Loucy (cell line): Measurements from ENCODE around the gene EZH2.

Experiments
- H2AFZ ChIP-seq: fragments of 200-600 bp; sonication (generic); 2 replicates; pipeline ENCODE4 v1.6.0; 2016; ENCODE audit warnings: antibody characterized with exemption, mild to moderate bottlenecking, low read length, moderate library complexity
- H3F3A ChIP-seq: fragments of 200-600 bp; 2 replicates; pipeline ENCODE4 v1.6.0; 2016; ENCODE audit warnings: antibody characterized with exemption, low read depth, mild to moderate bottlenecking
- H3K27me3 ChIP-seq: fragments of 200-600 bp; sonication (generic); 2 replicates; pipeline ENCODE4 v1.6.1; 2014; ENCODE audit warnings: low read length, mild to moderate bottlenecking; ENCODE audit not compliant: insufficient read depth, poor library complexity, severe bottlenecking
- H3K36me3 ChIP-seq: fragments of 200-600 bp; sonication (generic); 2 replicates; pipeline ENCODE4 v1.6.1; 2016; ENCODE audit warnings: low read length; ENCODE audit not compliant: insufficient read depth
- H3K4me1 ChIP-seq: fragments of 200-600 bp; sonication (generic); 2 replicates; pipeline ENCODE4 v1.5.1; 2014; ENCODE audit warnings: low read length, mild to moderate bottlenecking; ENCODE audit not compliant: insufficient read depth, poor library complexity, severe bottlenecking
- H3K4me2 ChIP-seq: fragments of 200-600 bp; sonication (generic); 2 replicates; pipeline ENCODE4 v1.6.0; 2014; ENCODE audit warnings: antibody characterized with exemption, low read length, low read depth, mild to moderate bottlenecking; ENCODE audit not compliant: poor library complexity, severe bottlenecking
- H3K4me3 ChIP-seq: fragments of 200-600 bp; sonication (generic); 2 replicates; pipeline ENCODE4 v1.5.1; 2014; ENCODE audit warnings: low read length, mild to moderate bottlenecking, mixed read lengths; ENCODE audit not compliant: poor library complexity, severe bottlenecking
- H3K79me2 ChIP-seq: fragments of 200-600 bp; sonication (generic); 2 replicates; pipeline ENCODE4 v1.6.1; 2014; ENCODE audit warnings: low read length; ENCODE audit not compliant: insufficient read depth
- H3K9ac ChIP-seq: fragments of 200-600 bp; sonication (generic); 2 replicates; pipeline ENCODE4 v1.6.0; 2014; ENCODE audit warnings: mild to moderate bottlenecking, low read depth, low read length, moderate library complexity; ENCODE audit not compliant: poor library complexity, severe bottlenecking
- H3K9me2 ChIP-seq: fragments of 200-600 bp; sonication (generic); replicated peaks from 2 replicates; pipeline ENCODE4 v1.6.1; 2016; ENCODE audit warnings: low read depth, low read length, mixed read lengths
- H3K9me3 ChIP-seq: fragments of 200-600 bp; sonication (generic); 2 replicates; pipeline ENCODE4 v1.6.1; 2014; ENCODE audit warnings: mild to moderate bottlenecking, antibody characterized with exemption, low read length, low read depth; ENCODE audit not compliant: insufficient read depth
- H4K20me1 ChIP-seq: fragments of 200-600 bp; sonication (generic); 2 replicates; pipeline ENCODE4 v1.6.0; 2014; ENCODE audit warnings: antibody characterized with exemption, low read length, mild to moderate bottlenecking; ENCODE audit not compliant: insufficient read depth, poor library complexity, severe bottlenecking
- CTCF ChIP-seq: fragments of 200-600 bp; sonication (generic); conservative IDR thresholded peaks from 2 replicates; pipeline ENCODE4 v1.5.1; 2014; ENCODE audit warnings: mild to moderate bottlenecking, antibody characterized with exemption, low read length
- EZH2phosphoT487 ChIP-seq: fragments of 200-600 bp; IDR thresholded peaks from 2 replicates; pipeline ENCODE4 v1.6.1; 2018; ENCODE audit warnings: antibody characterized with exemption, mild to moderate bottlenecking, moderate library complexity, borderline replicate concordance

EZH2 gene

GRCh38 chr7:148800677-148801076, 83.4 kb downstream of the EZH2 start:
- no peaks in the 10 kb centered on the region for H3F3A ChIP-seq
- H3K4me2 ChIP-seq = no peak overlapping the region
- no peaks in the 10 kb centered on the region for H4K20me1 ChIP-seq
- H3K4me1 ChIP-seq = no peaks in the 10 kb centered on the region
- no peak overlapping the region for H2AFZ ChIP-seq
- H3K36me3 ChIP-seq = peaks cover 28% of the 10 kb centered on the region; the same call in 1 of the 2 replicates
- no peak for TF ChIP-seq EZH2phosphoT487
- TF ChIP-seq CTCF = no peak
- no peak overlapping the region for H3K9ac ChIP-seq
- H3K27me3 ChIP-seq = no peaks in the 10 kb centered on the region
- H3K9me2 ChIP-seq = no peaks in the 10 kb centered on the region
- H3K4me3 ChIP-seq = no peak overlapping the region
- H3K79me2 ChIP-seq = no peaks in the 10 kb centered on the region
- no peaks in the 10 kb centered on the region for H3K9me3 ChIP-seq

DNA sequence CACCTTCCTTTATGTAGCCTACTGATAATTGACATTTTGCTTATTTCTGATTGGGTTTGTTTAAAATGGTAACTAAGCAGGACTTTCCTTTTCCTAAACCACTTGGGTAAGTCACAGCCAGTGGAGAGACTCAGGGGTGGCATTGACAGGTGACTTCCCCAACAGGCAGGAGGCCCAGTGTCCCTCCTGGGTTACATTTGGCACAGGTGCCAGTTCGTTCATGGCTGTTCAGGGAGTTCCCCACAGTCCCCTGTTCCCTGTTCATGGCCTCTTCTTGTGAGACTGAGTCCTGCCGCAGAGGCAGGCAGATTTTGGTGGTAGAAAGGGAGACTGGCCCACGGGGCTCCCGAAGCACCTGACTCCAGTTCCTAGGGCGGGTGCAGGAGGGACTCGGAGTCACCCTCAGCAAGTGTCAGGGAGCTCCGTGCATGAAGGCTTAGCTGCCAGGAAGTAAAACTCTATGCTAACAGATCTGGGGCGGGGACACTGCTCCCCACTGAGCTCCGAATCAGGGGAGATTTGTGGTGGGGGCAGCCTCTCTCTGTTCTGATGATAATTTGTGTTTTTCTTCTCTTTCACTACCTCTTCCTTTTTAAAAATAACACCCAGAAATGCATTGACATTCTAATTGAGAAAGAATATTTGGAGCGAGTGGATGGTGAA, 84.1 kb downstream of the EZH2 start:
- no peaks in the 10 kb centered on the region for H4K20me1 ChIP-seq
- H3K9me3 ChIP-seq = no peaks in the 10 kb centered on the region
- no peaks in the 10 kb centered on the region for H3K9me2 ChIP-seq
- TF ChIP-seq CTCF (no peak), EZH2phosphoT487 (no peak)
- H3K4me3 ChIP-seq = no peak overlapping the region
- H3K27me3 ChIP-seq = no peaks in the 10 kb centered on the region
- H3F3A ChIP-seq = no peaks in the 10 kb centered on the region
- H3K36me3 ChIP-seq = peaks cover 28% of the 10 kb centered on the region; the same call in 1 of the 2 replicates
- H3K4me1 ChIP-seq = no peaks in the 10 kb centered on the region
- no peaks in the 10 kb centered on the region for H3K79me2 ChIP-seq
- no peak overlapping the region for H3K9ac ChIP-seq
- no peak overlapping the region for H3K4me2 ChIP-seq
- H2AFZ ChIP-seq = no peak overlapping the region

- no peak overlapping the region for H3K4me2 ChIP-seq
- TF ChIP-seq CTCF (no peak), EZH2phosphoT487 (no peak)
- H3K9me3 ChIP-seq = 0 out of 2 replicates have a peak, but pooled peaks cover 4% of the 10 kb centered on the region
- no peaks in the 10 kb centered on the region for H3K9me2 ChIP-seq
- H3K27me3 ChIP-seq = no peaks in the 10 kb centered on the region
- H3K4me1 ChIP-seq = no peaks in the 10 kb centered on the region
- H3K4me3 ChIP-seq = no peak overlapping the region
- no peaks in the 10 kb centered on the region for H4K20me1 ChIP-seq
- H3F3A ChIP-seq = no peaks in the 10 kb centered on the region
- peaks cover 44% of the 10 kb centered on the region; the same call in 1 of the 2 replicates for H3K36me3 ChIP-seq
- no peaks in the 10 kb centered on the region for H3K79me2 ChIP-seq
- H2AFZ ChIP-seq = no peak overlapping the region
- H3K9ac ChIP-seq = no peak overlapping the region
Measured at GRCh38 chr7:148796841-148797240, 87.2 kb downstream of the EZH2 start.
